SK-N-SH (cell line): ENCODE data around the gene ACACA. TPM values are rescaled to one million over a fixed set of nuclear protein-coding genes. Genes with fewer than 3 reads are reported as not detected.

Source experiments
- CTCF ChIA-PET: fragments of 300-600, 350-600 bp; formaldehyde crosslinking; extraction: SDS; loops from one replicate; lab custom pipeline; 2021; lab: Yijun Ruan, JAX
- POLR2A ChIA-PET: fragments of 350-600 bp; sonication (Branson Sonifier 250); formaldehyde crosslinking; extraction: SDS; loops from one replicate; lab custom pipeline; 2020; ENCODE audit warnings: antibody characterized with exemption, inconsistent platforms; lab: Yijun Ruan, JAX
- DNase-seq: peaks from one replicate; pipeline ENCODE4 v3.0.0; 2012
- H2AFZ ChIP-seq: fragments of 200-600 bp; sonication (generic); 2 replicates; pipeline ENCODE4 v1.8.1; 2016; ENCODE audit warnings: antibody characterized with exemption, mild to moderate bottlenecking, low read depth
- H3F3A ChIP-seq: fragments of 200-600 bp; sonication (generic); replicated peaks from 2 replicates; pipeline ENCODE3; 2016; ENCODE audit warnings: antibody characterized with exemption, mild to moderate bottlenecking; ENCODE audit not compliant: insufficient read depth
- H3K27ac ChIP-seq, 2 experiments: fragments of 200-500 bp in 1 of 2; fragments of 200-600 bp in 1 of 2; sonication (Bioruptor generic) in 1 of 2; sonication (generic), shearing (Covaris generic) in 1 of 2; 2 replicates each; pipeline versions ENCODE4 v1.5.1 to v1.6.1; 2014 to 2016; ENCODE audit warnings: low read depth in 2 of 2, inconsistent platforms in 1 of 2, low read length in 1 of 2, mild to moderate bottlenecking in 1 of 2, mixed read lengths in 1 of 2
- H3K27me3 ChIP-seq: fragments of 200-600 bp; sonication (generic), shearing (Covaris generic); 2 replicates; pipeline ENCODE4 v1.6.1; 2016; ENCODE audit warnings: mixed run types; ENCODE audit not compliant: insufficient read depth
- H3K36me3 ChIP-seq, 2 experiments: fragments of 200-500 bp in 1 of 2; fragments of 200-600 bp in 1 of 2; sonication (Bioruptor generic) in 1 of 2; sonication (generic) in 1 of 2; replicated peaks in 1 of 2; 2 replicates each; pipeline versions ENCODE3 to v1.5.1; 2014 to 2016; ENCODE audit warnings: low read length in 1 of 2, mild to moderate bottlenecking in 1 of 2; ENCODE audit not compliant: insufficient read depth in 2 of 2, control insufficient read depth in 1 of 2
- H3K4me1 ChIP-seq, 2 experiments: fragments of 200-500 bp in 1 of 2; fragments of 200-600 bp in 1 of 2; sonication (Bioruptor generic) in 1 of 2; sonication (generic), shearing (Covaris generic) in 1 of 2; 2 replicates each; pipeline versions ENCODE4 v1.5.1 to v1.6.1; 2014 to 2016; ENCODE audit warnings: low read depth in 1 of 2, low read length in 1 of 2, mixed run types in 1 of 2; ENCODE audit not compliant: insufficient read depth in 2 of 2, control insufficient read depth in 1 of 2
- H3K4me2 ChIP-seq: fragments of 200-600 bp; sonication (generic), shearing (Covaris generic); 2 replicates; pipeline ENCODE4 v1.6.1; 2017; ENCODE audit warnings: mixed run types
- H3K4me3 ChIP-seq, 2 experiments: fragments of 200-500 bp in 1 of 2; fragments of 200-600 bp in 1 of 2; sonication (Bioruptor generic) in 1 of 2; sonication (generic), shearing (Covaris generic) in 1 of 2; 2 replicates each; pipeline versions ENCODE4 v1.5.1 to v1.8.1; 2014 to 2016; ENCODE audit warnings: low read depth in 2 of 2, inconsistent platforms in 1 of 2, low read length in 1 of 2, mild to moderate bottlenecking in 1 of 2, mixed read lengths in 1 of 2, moderate library complexity in 1 of 2
- H3K79me2 ChIP-seq: fragments of 200-600 bp; sonication (generic); 2 replicates; pipeline ENCODE4 v1.8.1; 2017; ENCODE audit warnings: mild to moderate bottlenecking; ENCODE audit not compliant: insufficient read depth
- H3K9ac ChIP-seq: fragments of 200-600 bp; sonication (generic); 2 replicates; pipeline ENCODE4 v1.6.1; 2017; ENCODE audit warnings: mixed run types
- H3K9me2 ChIP-seq: fragments of 200-600 bp; sonication (generic); 2 replicates; pipeline ENCODE4 v1.6.1; 2017; ENCODE audit warnings: mixed run types
- H3K9me3 ChIP-seq: fragments of 200-600 bp; sonication (generic); 2 replicates; pipeline ENCODE4 v1.6.1; 2017; ENCODE audit warnings: mixed run types, mild to moderate bottlenecking, moderate library complexity
- H4K20me1 ChIP-seq: fragments of 200-600 bp; sonication (generic); 2 replicates; pipeline ENCODE4 v1.6.1; 2017; ENCODE audit warnings: mild to moderate bottlenecking, mixed run types; ENCODE audit not compliant: insufficient read depth
- CHD2 ChIP-seq: fragments of 150-350 bp; IDR thresholded peaks from 2 replicates; pipeline ENCODE4 v1.6.1; 2018; ENCODE audit warnings: low read length; ENCODE audit not compliant: partially characterized antibody
- CTCF ChIP-seq: fragments of 200-600 bp; sonication (generic); IDR thresholded peaks from 2 replicates; pipeline ENCODE4 v1.6.1; 2017; ENCODE audit warnings: antibody characterized with exemption, mild to moderate bottlenecking, moderate library complexity
- EZH2phosphoT487 ChIP-seq: fragments of 200-600 bp; sonication (generic); IDR thresholded peaks from 2 replicates; pipeline ENCODE4 v1.6.1; 2017; ENCODE audit warnings: low read depth, mixed run types, mild to moderate bottlenecking, antibody characterized with exemption, moderate library complexity, borderline replicate concordance
- FOSL2 ChIP-seq: IDR thresholded peaks from 2 replicates; pipeline ENCODE4 v1.4.0; 2012; ENCODE audit warnings: low read depth, mild to moderate bottlenecking, moderate library complexity, borderline replicate concordance
- FOXM1 ChIP-seq: IDR thresholded peaks from 2 replicates; pipeline ENCODE4 v1.4.0; 2012; ENCODE audit warnings: low read depth, mild to moderate bottlenecking
- GABPA ChIP-seq: IDR thresholded peaks from 2 replicates; pipeline ENCODE4 v1.4.0; 2012; ENCODE audit warnings: low read depth, mild to moderate bottlenecking
- PBX3 ChIP-seq: IDR thresholded peaks from 2 replicates; pipeline ENCODE4; 2012
- RFX5 ChIP-seq: IDR thresholded peaks from 2 replicates; pipeline ENCODE4 v1.6.1; 2012; ENCODE audit warnings: mild to moderate bottlenecking, improper control_type of control experiment, low read length
- TEAD4 ChIP-seq: IDR thresholded peaks from 2 replicates; pipeline ENCODE4 v1.4.0; 2012; ENCODE audit warnings: mild to moderate bottlenecking, borderline replicate concordance; ENCODE audit not compliant: insufficient read depth
- YY1 ChIP-seq: IDR thresholded peaks from 2 replicates; pipeline ENCODE4 v1.4.0; 2012; ENCODE audit warnings: low read depth, mild to moderate bottlenecking
- WGBS: methylation state at CpG from one replicate; pipeline ENCODE4 v1.1.6; 2017; ENCODE audit warnings: low lambda C conversion rate; 5-methylcytosine and 5-hydroxymethylcytosine counted together
- polyA plus RNA-seq, 3 experiments: library from polyadenylated mRNA; depleted of rRNA; stranded (reverse); fragments of >200 nt; gene quantifications; 2 replicates each; pipeline ENCODE4 v1.2.3, GENCODE V29; 2012
- TF ChIP-seq, protein P1 (sequence below): IDR thresholded peaks from 2 replicates; pipeline ENCODE4 v1.4.0; 2012; ENCODE audit warnings: low read depth, borderline replicate concordance
- TF ChIP-seq, protein P2 (sequence below): fragments of 150-350 bp; IDR thresholded peaks from 2 replicates; pipeline ENCODE4 v1.6.1; 2016; ENCODE audit warnings: mild to moderate bottlenecking, low read depth, low read length
- TF ChIP-seq, protein P3 (sequence below): IDR thresholded peaks from 2 replicates; pipeline ENCODE4 v1.6.1; 2012; ENCODE audit warnings: mild to moderate bottlenecking, low read depth, low read length, moderate library complexity

Gene ACACA
- polyA plus RNA-seq, 1 of the 3 experiments (the other 2 are of a cell fraction) = 27.2 TPM

GRCh38 chr17:37103231-37103630, 303.4 kb downstream of the ACACA start (continued):
- TF ChIP-seq, protein P1, sequence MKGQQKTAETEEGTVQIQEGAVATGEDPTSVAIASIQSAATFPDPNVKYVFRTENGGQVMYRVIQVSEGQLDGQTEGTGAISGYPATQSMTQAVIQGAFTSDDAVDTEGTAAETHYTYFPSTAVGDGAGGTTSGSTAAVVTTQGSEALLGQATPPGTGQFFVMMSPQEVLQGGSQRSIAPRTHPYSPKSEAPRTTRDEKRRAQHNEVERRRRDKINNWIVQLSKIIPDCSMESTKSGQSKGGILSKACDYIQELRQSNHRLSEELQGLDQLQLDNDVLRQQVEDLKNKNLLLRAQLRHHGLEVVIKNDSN = no peak
- TF ChIP-seq, all 33 proteins: peak for 0

- Histone ChIP-seq H3F3A (no peaks in the 10 kb centered on the region), H3K4me2 (no peak overlapping the region), H3K27me3 (no peaks in the 10 kb centered on the region), H3K79me2 (no peaks in the 10 kb centered on the region), H2AFZ (no peak overlapping the region), H3K9me2 (no peaks in the 10 kb centered on the region), H4K20me1 (no peaks in the 10 kb centered on the region), H3K27ac (no peak overlapping the region), H3K9me3 (no peaks in the 10 kb centered on the region), H3K36me3 (peaks cover 27 to 35% of the 10 kb centered on the region in 2 experiments), H3K4me3 (no peak overlapping the region), H3K9ac (no peak overlapping the region), H3K4me1 (peaks cover 0 to 14% of the 10 kb centered on the region in 2 experiments; a peak in 1 of 4 replicates)
- ChIA-PET CTCF (interaction anchor here (0.5 to 0.8 kb wide), 2 partner anchors 68 to 499 kb away, joined by 3 read pairs; no protein-coding TSS in a partner anchor), POLR2A (no interaction called here)
- TF ChIP-seq CTCF = no peak
- no peak for TF ChIP-seq FOSL2
- TF ChIP-seq, protein P2, sequence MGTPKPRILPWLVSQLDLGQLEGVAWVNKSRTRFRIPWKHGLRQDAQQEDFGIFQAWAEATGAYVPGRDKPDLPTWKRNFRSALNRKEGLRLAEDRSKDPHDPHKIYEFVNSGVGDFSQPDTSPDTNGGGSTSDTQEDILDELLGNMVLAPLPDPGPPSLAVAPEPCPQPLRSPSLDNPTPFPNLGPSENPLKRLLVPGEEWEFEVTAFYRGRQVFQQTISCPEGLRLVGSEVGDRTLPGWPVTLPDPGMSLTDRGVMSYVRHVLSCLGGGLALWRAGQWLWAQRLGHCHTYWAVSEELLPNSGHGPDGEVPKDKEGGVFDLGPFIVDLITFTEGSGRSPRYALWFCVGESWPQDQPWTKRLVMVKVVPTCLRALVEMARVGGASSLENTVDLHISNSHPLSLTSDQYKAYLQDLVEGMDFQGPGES = no peak
- TF ChIP-seq EZH2phosphoT487 = no peak
- TF ChIP-seq YY1 = no peak
- WGBS = 95% methylated on average over 2 of the region's 2 CpGs
- no peak for DNase-seq
Measured at GRCh38 chr17:37101306-37101705, 305.3 kb downstream of the ACACA start.

DNA sequence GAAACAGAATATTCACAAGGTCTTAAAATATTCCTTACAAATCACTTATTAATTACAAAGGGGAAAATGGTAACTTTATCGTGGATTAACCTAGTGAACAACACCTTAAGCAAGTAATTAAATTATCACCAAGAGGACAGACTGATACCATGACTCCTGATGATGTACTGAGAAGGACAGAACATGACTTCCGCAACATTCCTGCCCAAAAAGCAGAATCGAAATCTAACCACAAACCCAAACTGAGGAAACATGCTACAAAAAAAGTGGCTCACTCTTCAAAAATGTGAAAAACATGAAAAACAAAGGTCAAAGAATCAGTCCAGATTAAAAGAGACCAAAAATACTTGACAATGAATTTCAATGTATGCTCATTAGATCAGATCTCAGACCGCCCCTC, 306.4 kb downstream of the ACACA start:
- no peaks in the 10 kb centered on the region for H3K79me2 ChIP-seq
- TF ChIP-seq FOXM1 (no peak), PBX3 (no peak), TEAD4 (no peak), RFX5 (no peak), FOSL2 (no peak), GABPA (no peak), CHD2 (no peak), YY1 (no peak)
- TF ChIP-seq, protein P3, sequence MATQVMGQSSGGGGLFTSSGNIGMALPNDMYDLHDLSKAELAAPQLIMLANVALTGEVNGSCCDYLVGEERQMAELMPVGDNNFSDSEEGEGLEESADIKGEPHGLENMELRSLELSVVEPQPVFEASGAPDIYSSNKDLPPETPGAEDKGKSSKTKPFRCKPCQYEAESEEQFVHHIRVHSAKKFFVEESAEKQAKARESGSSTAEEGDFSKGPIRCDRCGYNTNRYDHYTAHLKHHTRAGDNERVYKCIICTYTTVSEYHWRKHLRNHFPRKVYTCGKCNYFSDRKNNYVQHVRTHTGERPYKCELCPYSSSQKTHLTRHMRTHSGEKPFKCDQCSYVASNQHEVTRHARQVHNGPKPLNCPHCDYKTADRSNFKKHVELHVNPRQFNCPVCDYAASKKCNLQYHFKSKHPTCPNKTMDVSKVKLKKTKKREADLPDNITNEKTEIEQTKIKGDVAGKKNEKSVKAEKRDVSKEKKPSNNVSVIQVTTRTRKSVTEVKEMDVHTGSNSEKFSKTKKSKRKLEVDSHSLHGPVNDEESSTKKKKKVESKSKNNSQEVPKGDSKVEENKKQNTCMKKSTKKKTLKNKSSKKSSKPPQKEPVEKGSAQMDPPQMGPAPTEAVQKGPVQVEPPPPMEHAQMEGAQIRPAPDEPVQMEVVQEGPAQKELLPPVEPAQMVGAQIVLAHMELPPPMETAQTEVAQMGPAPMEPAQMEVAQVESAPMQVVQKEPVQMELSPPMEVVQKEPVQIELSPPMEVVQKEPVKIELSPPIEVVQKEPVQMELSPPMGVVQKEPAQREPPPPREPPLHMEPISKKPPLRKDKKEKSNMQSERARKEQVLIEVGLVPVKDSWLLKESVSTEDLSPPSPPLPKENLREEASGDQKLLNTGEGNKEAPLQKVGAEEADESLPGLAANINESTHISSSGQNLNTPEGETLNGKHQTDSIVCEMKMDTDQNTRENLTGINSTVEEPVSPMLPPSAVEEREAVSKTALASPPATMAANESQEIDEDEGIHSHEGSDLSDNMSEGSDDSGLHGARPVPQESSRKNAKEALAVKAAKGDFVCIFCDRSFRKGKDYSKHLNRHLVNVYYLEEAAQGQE = no peak
- TF ChIP-seq, protein P2 = no peak

More for the DNA sequence above, 306.4 kb downstream of the ACACA start:
- 93% methylated on average over 4 of the region's 4 CpGs for WGBS
- Histone ChIP-seq H3K9me2 (no peaks in the 10 kb centered on the region), H3K9me3 (no peaks in the 10 kb centered on the region), H3K4me3 (no peak overlapping the region), H2AFZ (no peak overlapping the region), H3K4me1 (peaks cover 0 to 14% of the 10 kb centered on the region in 2 experiments; a peak in 1 of 4 replicates), H3K27me3 (no peaks in the 10 kb centered on the region), H3K4me2 (no peak overlapping the region), H3K36me3 (peaks cover 26 to 46% of the 10 kb centered on the region in 2 experiments), H3F3A (no peaks in the 10 kb centered on the region), H4K20me1 (no peaks in the 10 kb centered on the region), H3K9ac (no peak overlapping the region), H3K27ac (no peak overlapping the region)
- POLR2A ChIA-PET = no interaction called here
- DNase-seq = no peak
- CTCF ChIA-PET = interaction anchor here (0.6 kb wide), 1 partner anchor 139 kb away, joined by 3 read pairs; no protein-coding TSS in a partner anchor
